GM19468 (cell line): ENCODE measurements around the gene DLG1.

ENCODE experiments used
- ATAC-seq: cut with Tn5 transposase; IDR thresholded peaks from one replicate; pipeline ENCODE4 v1.9.1; 2021; ENCODE audit warnings: mild to moderate bottlenecking, moderate library complexity, moderate number of reproducible peaks; ENCODE audit not compliant: unreplicated experiment; ENCODE audit errors: extremely low read depth

The DLG1 gene

GRCh38 chr3:197188963-197189362, 109.4 kb downstream of the DLG1 start:
- ATAC-seq, result no peak

- peak; percentile 42 for ATAC-seq
Observed at GRCh38 chr3:197186887-197187588, 111.4 kb downstream of the DLG1 start.

GRCh38 chr3:197183582-197183981, 114.8 kb downstream of the DLG1 start:
- no peak for ATAC-seq

- no peak for ATAC-seq
Observed at GRCh38 chr3:197181741-197182140, 116.7 kb downstream of the DLG1 start.

- ATAC-seq, result no peak
Observed at GRCh38 chr3:197178998-197179397, 119.4 kb downstream of the DLG1 start.

- ATAC-seq, result no peak
Observed at GRCh38 chr3:197175503-197175902, 122.9 kb downstream of the DLG1 start.

- no peak for ATAC-seq
Observed at GRCh38 chr3:197174927-197175326, 123.5 kb downstream of the DLG1 start.

GRCh38 chr3:197173620-197174019, 124.8 kb downstream of the DLG1 start:
- ATAC-seq, result no peak

GRCh38 chr3:197171481-197172067, 126.8 kb downstream of the DLG1 start:
- no peak for ATAC-seq

- ATAC-seq, result no peak
Observed at GRCh38 chr3:197169028-197169427, 129.4 kb downstream of the DLG1 start.

GRCh38 chr3:197168606-197169005, 129.8 kb downstream of the DLG1 start:
- ATAC-seq, result no peak

- ATAC-seq, result no peak
Observed at GRCh38 chr3:197168063-197168462, 130.3 kb downstream of the DLG1 start.

- no peak for ATAC-seq
Observed at GRCh38 chr3:197167549-197167948, 130.9 kb downstream of the DLG1 start.

- ATAC-seq, result no peak
Observed at GRCh38 chr3:197165890-197166289, 132.5 kb downstream of the DLG1 start.

GRCh38 chr3:197155046-197155445, 143.4 kb downstream of the DLG1 start:
- ATAC-seq, result no peak

- ATAC-seq, result no peak
Observed at GRCh38 chr3:197151580-197151979, 146.8 kb downstream of the DLG1 start.

GRCh38 chr3:197149528-197149927, 148.9 kb downstream of the DLG1 start:
- ATAC-seq, result no peak

- no peak for ATAC-seq
Observed at GRCh38 chr3:197144188-197144587, 154.2 kb downstream of the DLG1 start.

- no peak for ATAC-seq
Observed at GRCh38 chr3:197139586-197139985, 158.8 kb downstream of the DLG1 start.

GRCh38 chr3:197137751-197138150, 160.7 kb downstream of the DLG1 start:
- no peak for ATAC-seq

GRCh38 chr3:197136744-197137143, 161.7 kb downstream of the DLG1 start:
- no peak for ATAC-seq

- no peak for ATAC-seq
Observed at GRCh38 chr3:197135212-197135611, 163.2 kb downstream of the DLG1 start.
